ENCODE data around the gene PRDM7.

The PRDM7 gene

GRCh38 chr16:90015586-90016338 is 61.4 kb downstream of the PRDM7 start:
- TF ChIP-seq LEF1 (IDR thresholded peaks at IDR 0.05; ENCODE audit: borderline replicate concordance) (no peak), BHLHE40 (IDR thresholded peaks at IDR 0.05; ENCODE audit: borderline replicate concordance) (no peak), NFRKB (IDR thresholded peaks at IDR 0.05) (no peak), ELF4 (IDR thresholded peaks at IDR 0.05) (no peak), FOXK2 (IDR thresholded peaks at IDR 0.05) (no peak), ZNF384 (IDR thresholded peaks at IDR 0.05) (no peak), CTBP1 (IDR thresholded peaks at IDR 0.05; ENCODE audit: borderline replicate concordance) (no peak), SUZ12 (IDR thresholded peaks at IDR 0.05) (no peak), FOXA1 (IDR thresholded peaks at IDR 0.05) (no peak), SP1 (IDR thresholded peaks at IDR 0.05) (no peak), TARDBP (IDR thresholded peaks at IDR 0.05) (no peak), L3MBTL2 (conservative IDR thresholded peaks at IDR 0.05) (no peak), ARNT (IDR thresholded peaks at IDR 0.05) (no peak), FOXM1 (IDR thresholded peaks at IDR 0.05; ENCODE audit: borderline replicate concordance) (no peak), HDGF (IDR thresholded peaks at IDR 0.05; ENCODE audit: borderline replicate concordance) (no peak), PKNOX1 (IDR thresholded peaks at IDR 0.05) (no peak)
- ChIA-PET POLR2A (no interaction called here), CTCF (no interaction called here)
- DNase-seq (ENCODE audit: extremely low spot score) = no peak

- no peak for DNase-seq (ENCODE audit: extremely low spot score)
- ChIA-PET CTCF (interaction anchor here (0.6 kb wide), 1 partner anchor 153 kb away, joined by 7 read pairs; no protein-coding TSS in a partner anchor), POLR2A (interaction anchor here (1.2 to 1.4 kb wide), 3 partner anchors 10 to 41 kb away, joined by 3 to 5 read pairs (median 4); no protein-coding TSS in a partner anchor)
- TF ChIP-seq SUZ12 (IDR thresholded peaks at IDR 0.05) (no peak), ARNT (IDR thresholded peaks at IDR 0.05) (no peak), ZNF384 (IDR thresholded peaks at IDR 0.05) (0 out of 2 replicates have a peak, but pooled peaks have one; percentile 46)
Measured at GRCh38 chr16:90012991-90013745, 64.0 kb downstream of the PRDM7 start.

- POLR2A ChIA-PET = no interaction called here
- CTCF ChIA-PET = no interaction called here
- no peak for DNase-seq (ENCODE audit: extremely low spot score)
- TF ChIP-seq ARNT (IDR thresholded peaks at IDR 0.05) (no peak), FOXK2 (IDR thresholded peaks at IDR 0.05) (no peak), CTBP1 (IDR thresholded peaks at IDR 0.05; ENCODE audit: borderline replicate concordance) (no peak), FOXA1 (IDR thresholded peaks at IDR 0.05) (no peak), BHLHE40 (IDR thresholded peaks at IDR 0.05; ENCODE audit: borderline replicate concordance) (no peak), LEF1 (IDR thresholded peaks at IDR 0.05; ENCODE audit: borderline replicate concordance) (no peak), FOXM1 (IDR thresholded peaks at IDR 0.05; ENCODE audit: borderline replicate concordance) (no peak), HDGF (IDR thresholded peaks at IDR 0.05; ENCODE audit: borderline replicate concordance) (no peak), SP1 (IDR thresholded peaks at IDR 0.05) (no peak), PKNOX1 (IDR thresholded peaks at IDR 0.05) (no peak), TARDBP (IDR thresholded peaks at IDR 0.05) (no peak), L3MBTL2 (conservative IDR thresholded peaks at IDR 0.05) (no peak), NFRKB (IDR thresholded peaks at IDR 0.05) (no peak), ELF4 (IDR thresholded peaks at IDR 0.05) (no peak), SUZ12 (IDR thresholded peaks at IDR 0.05) (no peak), ZNF384 (IDR thresholded peaks at IDR 0.05) (no peak)
Measured at GRCh38 chr16:90011908-90012501, 65.1 kb downstream of the PRDM7 start.

- ChIA-PET POLR2A (no interaction called here), CTCF (no interaction called here)
- TF ChIP-seq HDGF (IDR thresholded peaks at IDR 0.05; ENCODE audit: borderline replicate concordance) (no peak), SP1 (IDR thresholded peaks at IDR 0.05) (no peak), SUZ12 (IDR thresholded peaks at IDR 0.05) (no peak), LEF1 (IDR thresholded peaks at IDR 0.05; ENCODE audit: borderline replicate concordance) (no peak), FOXA1 (IDR thresholded peaks at IDR 0.05) (no peak), PKNOX1 (IDR thresholded peaks at IDR 0.05) (no peak), L3MBTL2 (conservative IDR thresholded peaks at IDR 0.05) (no peak), ARNT (IDR thresholded peaks at IDR 0.05) (no peak), NFRKB (IDR thresholded peaks at IDR 0.05) (no peak), ZNF384 (IDR thresholded peaks at IDR 0.05) (no peak), TARDBP (IDR thresholded peaks at IDR 0.05) (no peak), FOXK2 (IDR thresholded peaks at IDR 0.05) (no peak)
- no peak for DNase-seq (ENCODE audit: extremely low spot score)
Measured at GRCh38 chr16:90011508-90011819, 65.7 kb downstream of the PRDM7 start.

- TF ChIP-seq FOXK2 (IDR thresholded peaks at IDR 0.05) (no peak), SUZ12 (IDR thresholded peaks at IDR 0.05) (no peak), L3MBTL2 (conservative IDR thresholded peaks at IDR 0.05) (no peak), LEF1 (IDR thresholded peaks at IDR 0.05; ENCODE audit: borderline replicate concordance) (no peak), CTBP1 (IDR thresholded peaks at IDR 0.05; ENCODE audit: borderline replicate concordance) (no peak), ZNF384 (IDR thresholded peaks at IDR 0.05) (no peak)
- ChIA-PET POLR2A (no interaction called here), CTCF (no interaction called here)
- DNase-seq (ENCODE audit: extremely low spot score) = no peak
Measured at GRCh38 chr16:90010676-90011507, 66.2 kb downstream of the PRDM7 start.
